K562 (cell line): Measurements from ENCODE around the gene OPN5. TPM values are rescaled to one million over a fixed set of nuclear protein-coding genes. Genes with fewer than 3 reads are reported as not detected.

Source experiments
- ATAC-seq: fragments of 200-7000 bp; cut with Tn5 transposase; 3 replicates; pipeline ENCODE4 v1.9.1; 2020; ENCODE audit warnings: moderate library complexity
- BruUV-seq: library from RNA; stranded (reverse); fragments of 400-500 nt; replicated peaks from 2 replicates; lab custom pipeline; 2021; lab: Mats Ljungman, UMichigan
- CTCF ChIA-PET: fragments of 300-600 bp; formaldehyde crosslinking; extraction: SDS; loops from one replicate; lab custom pipeline; 2021; ENCODE audit warnings: low intra/inter-chr PET ratio; lab: Yijun Ruan, JAX
- POLR2A ChIA-PET: fragments of 300-600, 350-650 bp; sonication (Branson Sonifier 250); formaldehyde crosslinking; extraction: SDS; loops from one replicate; lab custom pipeline; 2021; ENCODE audit warnings: antibody characterized with exemption, inconsistent platforms; lab: Yijun Ruan, JAX
- DNase-seq, 4 experiments: peaks; one replicate each; pipeline versions ENCODE4 v3.0.0 to v3.0.0-alpha.2; 2011 to 2018; ENCODE audit warnings: low spot score in 3 of 4, mixed read lengths in 3 of 4; ENCODE audit errors: extremely low read depth in 1 of 4
- FAIRE-seq: peaks from 2 replicates; lab custom pipeline; 2011; peaks lifted over from hg19 to GRCh38; lab: Jason Lieb, UNC
- H2AFZ ChIP-seq: 2 replicates; pipeline ENCODE4 v1.6.0; 2011; ENCODE audit warnings: low read depth, low read length, control low read depth, inconsistent platforms
- H3K27ac ChIP-seq: fragments of 200-600 bp; 3 replicates; pipeline ENCODE4 v1.8.0; 2011; ENCODE audit warnings: low read depth, mild to moderate bottlenecking, control low read depth, inconsistent platforms, low read length, moderate library complexity, mixed read lengths; ENCODE audit errors: extremely low read depth
- H3K27me3 ChIP-seq, 2 experiments: fragments of 300-600 bp in 1 of 2; 2 replicates in 1 of 2; 3 replicates in 1 of 2; pipeline versions ENCODE4 v1.6.0 to v1.8.0; 2011; ENCODE audit warnings: inconsistent platforms in 2 of 2, low read length in 2 of 2, mild to moderate bottlenecking in 1 of 2, mixed read lengths in 1 of 2, moderate library complexity in 1 of 2; ENCODE audit not compliant: control insufficient read depth in 2 of 2, insufficient read depth in 2 of 2
- H3K36me3 ChIP-seq: fragments of 300-600 bp; 3 replicates; pipeline ENCODE4 v1.8.0; 2011; ENCODE audit warnings: mild to moderate bottlenecking, low read length, inconsistent platforms; ENCODE audit not compliant: control insufficient read depth, insufficient read depth
- H3K4me1 ChIP-seq, 2 experiments: fragments of 200-600 bp in 1 of 2; replicated peaks in 1 of 2; 2 replicates in 1 of 2; 3 replicates in 1 of 2; pipeline versions ENCODE4 v1.5.1 to v1.8.0; 2011; ENCODE audit warnings: inconsistent platforms in 2 of 2, low read length in 2 of 2, mild to moderate bottlenecking in 1 of 2, mixed read lengths in 1 of 2, moderate library complexity in 1 of 2; ENCODE audit not compliant: control insufficient read depth in 2 of 2, insufficient read depth in 2 of 2
- H3K4me2 ChIP-seq: 2 replicates; pipeline ENCODE4 v1.6.1; 2011; ENCODE audit warnings: low read length, control low read depth, inconsistent platforms, mixed read lengths; ENCODE audit not compliant: insufficient read depth
- H3K4me3 ChIP-seq: fragments of 200-600 bp; sonication (generic), shearing (Covaris generic); 2 replicates; pipeline ENCODE4 v1.5.1; 2016; ENCODE audit warnings: control low read depth, inconsistent platforms
- H3K79me2 ChIP-seq: fragments of 200-600 bp; 3 replicates; pipeline ENCODE4 v1.8.0; 2011; ENCODE audit warnings: low read length, inconsistent platforms; ENCODE audit not compliant: control insufficient read depth, insufficient read depth
- H3K9ac ChIP-seq, 2 experiments: 2 replicates each; pipeline versions ENCODE4 v1.6.0 to v1.6.1; 2011; ENCODE audit warnings: low read depth in 2 of 2, low read length in 2 of 2, control low read depth in 1 of 2, inconsistent platforms in 1 of 2, mild to moderate bottlenecking in 1 of 2, mixed read lengths in 1 of 2; ENCODE audit not compliant: insufficient read depth in 1 of 2
- H3K9me1 ChIP-seq: one replicate; pipeline ENCODE4 v1.6.0; 2011; ENCODE audit warnings: inconsistent platforms, mild to moderate bottlenecking, low read length, moderate library complexity; ENCODE audit not compliant: control insufficient read depth, insufficient read depth
- H3K9me3 ChIP-seq: replicated peaks from 2 replicates; pipeline ENCODE4 v1.5.1; 2011; ENCODE audit warnings: low read depth, low read length, inconsistent platforms; ENCODE audit not compliant: control insufficient read depth, insufficient read depth
- H4K20me1 ChIP-seq: replicated peaks from 2 replicates; pipeline ENCODE4 v1.6.1; 2011; ENCODE audit warnings: low read length, inconsistent platforms, mixed read lengths; ENCODE audit not compliant: control insufficient read depth, insufficient read depth
- KDM4B ChIP-seq, 2 experiments: fragments of 450-650 bp in 1 of 2; sonication (generic) in 1 of 2; IDR thresholded peaks; 2 replicates each; pipeline ENCODE4 v1.6.1; 2016 to 2017; ENCODE audit warnings: borderline replicate concordance in 2 of 2, antibody characterized with exemption in 1 of 2, low read depth in 1 of 2, mild to moderate bottlenecking in 1 of 2
- KLF16 ChIP-seq: IDR thresholded peaks from 2 replicates; pipeline ENCODE4 v1.6.1; 2016; ENCODE audit warnings: antibody characterized with exemption
- LCOR ChIP-seq: sonication (generic); formaldehyde crosslinking; IDR thresholded peaks from 2 replicates; pipeline ENCODE4 v1.8.0; 2022; ENCODE audit warnings: mild to moderate bottlenecking, missing genetic modification reagents
- MECOM ChIP-seq: fragments of 250-450 bp; sonication (Bioruptor Pico); IDR thresholded peaks from 2 replicates; pipeline ENCODE4 v1.8.0; 2022; ENCODE audit warnings: inconsistent platforms
- MXI1 ChIP-seq: IDR thresholded peaks from 2 replicates; pipeline ENCODE4 v1.6.1; 2011; ENCODE audit warnings: low read depth, mild to moderate bottlenecking, improper control_type of control experiment, low read length
- RFX1 ChIP-seq: fragments of 450-650 bp; IDR thresholded peaks from 2 replicates; pipeline ENCODE4 v1.6.1; 2016; ENCODE audit warnings: mild to moderate bottlenecking, moderate library complexity
- RFX7 ChIP-seq: fragments of 250-450 bp; sonication (Bioruptor Pico); IDR thresholded peaks from 2 replicates; pipeline ENCODE4 v1.5.1; 2021; ENCODE audit warnings: mild to moderate bottlenecking
- TCF3 ChIP-seq: sonication (generic); formaldehyde crosslinking; IDR thresholded peaks from 2 replicates; pipeline ENCODE4 v1.4.0; 2020; ENCODE audit warnings: mild to moderate bottlenecking, missing genetic modification reagents
- YY1 ChIP-seq, 3 experiments: IDR thresholded peaks; 2 replicates each; pipeline ENCODE4 v1.6.1; 2011; ENCODE audit warnings: low read length in 2 of 3, mild to moderate bottlenecking in 2 of 3, moderate library complexity in 2 of 3, borderline replicate concordance in 1 of 3, control low read depth in 1 of 3, low read depth in 1 of 3; ENCODE audit not compliant: insufficient read depth in 3 of 3, insufficient replicate concordance in 2 of 3, control insufficient read depth in 1 of 3, insufficient read length in 1 of 3; ENCODE audit errors: extremely low read depth in 1 of 3
- ZNF696 ChIP-seq: fragments of 250-450 bp; sonication (Bioruptor Pico); conservative IDR thresholded peaks from 2 replicates; pipeline ENCODE4 v1.4.0; 2020; ENCODE audit warnings: mild to moderate bottlenecking, moderate library complexity
- WGBS: fragments of 100-300 bp; shearing (Covaris generic); methylation state at CpG from one replicate; pipeline ENCODE4 v1.1.6; 2016; ENCODE audit warnings: low coverage, mixed read lengths; ENCODE audit not compliant: insufficient coverage; ENCODE audit errors: missing lambda C conversion rate; 5-methylcytosine and 5-hydroxymethylcytosine counted together
- in situ Hi-C: fragments of 300-500 bp; cut with MboI; formaldehyde crosslinking; loops from 4 replicates; pipeline ENCODE4 v1.15.0; 2018; ENCODE audit warnings: inconsistent platforms, mixed read lengths
- intact Hi-C: fragments of 100-400 bp; cut with micrococcal nuclease; formaldehyde crosslinking; loops from 2 replicates; pipeline ENCODE4 v1.14.2; 2022
- polyA plus RNA-seq, 8 experiments: library from polyadenylated mRNA; depleted of rRNA in 4 of 8; stranded (reverse) in 5 of 8; unstranded in 3 of 8; fragments of >200 nt; fragmentation: Nextera tagmentation in 2 of 8; fragmentation: Illumina TruSeq in 1 of 8; extraction: Ambion mirVana in 2 of 8; extraction: Trizol in 1 of 8; gene quantifications; 2 replicates each; pipeline versions ENCODE4 v1.2.1 to v1.2.3, GENCODE V29; 2011 to 2014; ENCODE audit warnings: inconsistent platforms in 1 of 8, missing spikeins in 1 of 8
- total RNA-seq, 7 experiments: library from RNA; depleted of rRNA in 6 of 7; stranded (reverse); fragments of >200 nt in 6 of 7; fragmentation: Illumina TruSeq in 2 of 7; extraction: Trizol in 2 of 7; gene quantifications; 2 replicates each; pipeline versions ENCODE4 v1.2.1 to v1.2.3, GENCODE V29; 2011 to 2021; ENCODE audit warnings: low replicate concordance in 1 of 7
- TF ChIP-seq, protein P1 (sequence below): sonication (generic); formaldehyde crosslinking; IDR thresholded peaks from 2 replicates; pipeline ENCODE4 v1.8.1; 2022; ENCODE audit warnings: missing genetic modification reagents
- TF ChIP-seq, protein P2 (sequence below): fragments of 250-450 bp; sonication (Bioruptor Pico); IDR thresholded peaks from 2 replicates; pipeline ENCODE4 v1.8.0; 2022; ENCODE audit warnings: moderate library complexity, mild to moderate bottlenecking, inconsistent platforms
- TF ChIP-seq, protein P3 (sequence below), 2 experiments: fragments of 450-650 bp; IDR thresholded peaks; 2 replicates each; pipeline ENCODE4 v1.6.1; 2018; ENCODE audit warnings: mild to moderate bottlenecking in 2 of 2, low read depth in 1 of 2; ENCODE audit not compliant: partially characterized antibody in 2 of 2

The OPN5 gene
- total and polyA plus RNA-seq, 9 of the 15 experiments (the other 6 are each of a cell fraction or from before 2014, with no cell fraction given), result not detected

DNA sequence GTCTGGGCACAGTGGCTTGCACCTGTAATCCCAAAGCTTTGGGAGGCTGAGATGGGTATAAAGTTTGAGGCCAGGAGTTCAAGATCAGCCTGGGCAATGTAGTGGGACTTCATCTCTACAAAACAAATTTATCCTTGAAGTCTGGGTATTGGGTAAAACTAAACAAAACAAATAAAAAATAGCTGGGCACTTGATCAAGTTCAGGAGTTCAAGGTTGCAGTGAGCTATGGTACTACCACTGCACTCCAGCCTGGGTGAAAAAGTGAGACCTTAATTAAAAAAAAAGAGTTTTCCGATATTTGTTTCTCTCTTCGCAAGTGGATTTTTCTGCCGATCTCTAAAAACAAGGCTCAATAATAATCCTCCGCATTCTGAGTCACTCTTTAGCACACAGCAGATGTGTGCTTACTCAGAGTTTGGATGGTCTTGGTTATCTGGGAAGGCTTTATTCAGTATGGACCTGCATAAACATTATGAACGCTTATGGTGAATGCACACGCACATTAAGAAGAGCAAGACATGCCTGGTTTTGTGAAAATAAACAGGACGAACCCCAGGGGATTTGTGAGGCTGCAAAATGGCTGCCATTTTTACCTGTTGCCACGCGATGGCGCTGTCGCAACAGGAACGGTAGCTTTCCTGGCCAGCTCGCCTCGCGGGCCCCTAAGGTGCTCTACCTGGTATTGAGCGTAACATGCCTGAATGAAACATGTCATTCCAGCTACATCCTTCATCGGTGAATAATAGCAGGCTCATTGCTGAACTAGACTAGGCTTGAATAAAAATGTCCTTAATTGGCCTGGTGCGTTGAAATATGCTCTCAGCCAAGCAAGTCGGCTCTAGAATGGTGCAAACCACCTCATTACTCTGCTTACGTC, 6.0 kb downstream of the OPN5 start:
- Histone ChIP-seq H3K9ac (no peak overlapping the region), H3K27me3 (no peaks in the 10 kb centered on the region), H4K20me1 (no peaks in the 10 kb centered on the region), H3K4me3 (no peak overlapping the region), H3K4me1 (no peaks in the 10 kb centered on the region), H3K36me3 (no peaks in the 10 kb centered on the region), H3K79me2 (no peaks in the 10 kb centered on the region), H2AFZ (no peak overlapping the region), H3K9me3 (no peaks in the 10 kb centered on the region), H3K4me2 (no peak overlapping the region; the same call in 1 of the 2 replicates), H3K27ac (no peak overlapping the region), H3K9me1 (peaks cover 3% of the 10 kb centered on the region)
- BruUV-seq, result no TSS peak
- CTCF ChIA-PET, result interaction anchor here (0.7 kb wide), 1 partner anchor 1637 kb away, joined by 3 read pairs; no protein-coding TSS in a partner anchor
- ATAC-seq (peak; percentile 98), DNase-seq (peak; percentile 71 to 80 (median 78)), FAIRE-seq (peak; percentile 94)
- intact Hi-C loops (loop anchor here (1.0 to 10.0 kb wide), 2 partner anchors 1622 to 1827 kb away; no protein-coding TSS in a partner anchor), in situ Hi-C loops (loop anchor here (10.0 kb wide), 1 partner anchor 1637 kb away; no protein-coding TSS in a partner anchor)
- 12% methylated on average over 20 of the region's 20 CpGs for WGBS
- POLR2A ChIA-PET, result interaction anchor here (1.0 kb wide), 1 partner anchor 143 kb away, joined by 3 read pairs; no protein-coding TSS in a partner anchor
- no peak for TF ChIP-seq RFX7 (CRISPR knock-in tag)
- TF ChIP-seq KDM4B (IDR thresholded peaks at IDR 0.05; ENCODE audit: borderline replicate concordance in 2 of 2, low read depth in 1 of 2), result no peak
- TF ChIP-seq YY1 (IDR thresholded peaks at IDR 0.05; ENCODE audit: borderline replicate concordance in 1 of 3, control insufficient read depth in 1 of 3, extremely low read depth in 1 of 3, insufficient read depth in 3 of 3, insufficient read length in 1 of 3, insufficient replicate concordance in 2 of 3, low read depth in 1 of 3, low read length in 2 of 3), result peak; percentile 47 to 93 (median 87)
- no peak for TF ChIP-seq MXI1
- TF ChIP-seq, protein P1, sequence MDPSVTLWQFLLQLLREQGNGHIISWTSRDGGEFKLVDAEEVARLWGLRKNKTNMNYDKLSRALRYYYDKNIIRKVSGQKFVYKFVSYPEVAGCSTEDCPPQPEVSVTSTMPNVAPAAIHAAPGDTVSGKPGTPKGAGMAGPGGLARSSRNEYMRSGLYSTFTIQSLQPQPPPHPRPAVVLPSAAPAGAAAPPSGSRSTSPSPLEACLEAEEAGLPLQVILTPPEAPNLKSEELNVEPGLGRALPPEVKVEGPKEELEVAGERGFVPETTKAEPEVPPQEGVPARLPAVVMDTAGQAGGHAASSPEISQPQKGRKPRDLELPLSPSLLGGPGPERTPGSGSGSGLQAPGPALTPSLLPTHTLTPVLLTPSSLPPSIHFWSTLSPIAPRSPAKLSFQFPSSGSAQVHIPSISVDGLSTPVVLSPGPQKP (CRISPR knock-in tag), result no peak
- TF ChIP-seq ZNF696 (CRISPR knock-in tag), result no peak
- TF ChIP-seq KLF16, result 0 out of 2 replicates have a peak, but pooled peaks have one; percentile 14
- TF ChIP-seq RFX1, result no peak
- TF ChIP-seq, protein P2, sequence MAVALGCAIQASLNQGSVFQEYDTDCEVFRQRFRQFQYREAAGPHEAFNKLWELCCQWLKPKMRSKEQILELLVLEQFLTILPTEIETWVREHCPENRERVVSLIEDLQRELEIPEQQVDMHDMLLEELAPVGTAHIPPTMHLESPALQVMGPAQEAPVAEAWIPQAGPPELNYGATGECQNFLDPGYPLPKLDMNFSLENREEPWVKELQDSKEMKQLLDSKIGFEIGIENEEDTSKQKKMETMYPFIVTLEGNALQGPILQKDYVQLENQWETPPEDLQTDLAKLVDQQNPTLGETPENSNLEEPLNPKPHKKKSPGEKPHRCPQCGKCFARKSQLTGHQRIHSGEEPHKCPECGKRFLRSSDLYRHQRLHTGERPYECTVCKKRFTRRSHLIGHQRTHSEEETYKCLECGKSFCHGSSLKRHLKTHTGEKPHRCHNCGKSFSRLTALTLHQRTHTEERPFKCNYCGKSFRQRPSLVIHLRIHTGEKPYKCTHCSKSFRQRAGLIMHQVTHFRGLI (CRISPR knock-in tag), result no peak
- no peak for TF ChIP-seq TCF3 (CRISPR knock-in tag)
- TF ChIP-seq, protein P3, sequence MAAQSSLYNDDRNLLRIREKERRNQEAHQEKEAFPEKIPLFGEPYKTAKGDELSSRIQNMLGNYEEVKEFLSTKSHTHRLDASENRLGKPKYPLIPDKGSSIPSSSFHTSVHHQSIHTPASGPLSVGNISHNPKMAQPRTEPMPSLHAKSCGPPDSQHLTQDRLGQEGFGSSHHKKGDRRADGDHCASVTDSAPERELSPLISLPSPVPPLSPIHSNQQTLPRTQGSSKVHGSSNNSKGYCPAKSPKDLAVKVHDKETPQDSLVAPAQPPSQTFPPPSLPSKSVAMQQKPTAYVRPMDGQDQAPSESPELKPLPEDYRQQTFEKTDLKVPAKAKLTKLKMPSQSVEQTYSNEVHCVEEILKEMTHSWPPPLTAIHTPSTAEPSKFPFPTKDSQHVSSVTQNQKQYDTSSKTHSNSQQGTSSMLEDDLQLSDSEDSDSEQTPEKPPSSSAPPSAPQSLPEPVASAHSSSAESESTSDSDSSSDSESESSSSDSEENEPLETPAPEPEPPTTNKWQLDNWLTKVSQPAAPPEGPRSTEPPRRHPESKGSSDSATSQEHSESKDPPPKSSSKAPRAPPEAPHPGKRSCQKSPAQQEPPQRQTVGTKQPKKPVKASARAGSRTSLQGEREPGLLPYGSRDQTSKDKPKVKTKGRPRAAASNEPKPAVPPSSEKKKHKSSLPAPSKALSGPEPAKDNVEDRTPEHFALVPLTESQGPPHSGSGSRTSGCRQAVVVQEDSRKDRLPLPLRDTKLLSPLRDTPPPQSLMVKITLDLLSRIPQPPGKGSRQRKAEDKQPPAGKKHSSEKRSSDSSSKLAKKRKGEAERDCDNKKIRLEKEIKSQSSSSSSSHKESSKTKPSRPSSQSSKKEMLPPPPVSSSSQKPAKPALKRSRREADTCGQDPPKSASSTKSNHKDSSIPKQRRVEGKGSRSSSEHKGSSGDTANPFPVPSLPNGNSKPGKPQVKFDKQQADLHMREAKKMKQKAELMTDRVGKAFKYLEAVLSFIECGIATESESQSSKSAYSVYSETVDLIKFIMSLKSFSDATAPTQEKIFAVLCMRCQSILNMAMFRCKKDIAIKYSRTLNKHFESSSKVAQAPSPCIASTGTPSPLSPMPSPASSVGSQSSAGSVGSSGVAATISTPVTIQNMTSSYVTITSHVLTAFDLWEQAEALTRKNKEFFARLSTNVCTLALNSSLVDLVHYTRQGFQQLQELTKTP (IDR thresholded peaks at IDR 0.05; ENCODE audit: low read depth in 1 of 2, partially characterized antibody in 2 of 2), result no peak
- TF ChIP-seq MECOM (CRISPR knock-in tag), result no peak
- TF ChIP-seq LCOR (CRISPR knock-in tag), result no peak
